Stomach smooth muscle (tissue), 2 donors: ENCODE measurements around the gene TIMP2.

ENCODE experiments used
- H3K27ac ChIP-seq: one replicate; pipeline ENCODE4 v1.7.0; 2013; ENCODE audit warnings: mild to moderate bottlenecking, low read length, inconsistent platforms
- H3K27me3 ChIP-seq, 2 donors: one replicate each; pipeline ENCODE4 v1.7.0; 2013; ENCODE audit warnings: low read length in 2 of 2; ENCODE audit not compliant: insufficient read depth in 2 of 2, control insufficient read depth in 1 of 2
- H3K36me3 ChIP-seq, 2 donors: one replicate each; pipeline ENCODE4 v1.7.0; 2013; ENCODE audit warnings: low read length in 2 of 2; ENCODE audit not compliant: control insufficient read depth in 2 of 2, insufficient read depth in 2 of 2
- H3K4me1 ChIP-seq: one replicate; pipeline ENCODE4 v1.7.0; 2013; ENCODE audit warnings: low read length; ENCODE audit not compliant: control insufficient read depth, insufficient read depth
- H3K4me3 ChIP-seq, 2 donors: one replicate each; pipeline ENCODE4 v1.7.0; 2013; ENCODE audit warnings: low read length in 2 of 2
- H3K9ac ChIP-seq, 2 donors: one replicate each; pipeline ENCODE4 v1.7.0; 2013; ENCODE audit warnings: low read length in 2 of 2, mild to moderate bottlenecking in 1 of 2
- H3K9me3 ChIP-seq, 2 donors: one replicate each; pipeline ENCODE4 v1.7.0; 2013; ENCODE audit warnings: low read length in 2 of 2; ENCODE audit not compliant: control insufficient read depth in 2 of 2
- donor health status: healthy.
- donor health status: Pancreatic carcinoma.

TIMP2 gene

DNA sequence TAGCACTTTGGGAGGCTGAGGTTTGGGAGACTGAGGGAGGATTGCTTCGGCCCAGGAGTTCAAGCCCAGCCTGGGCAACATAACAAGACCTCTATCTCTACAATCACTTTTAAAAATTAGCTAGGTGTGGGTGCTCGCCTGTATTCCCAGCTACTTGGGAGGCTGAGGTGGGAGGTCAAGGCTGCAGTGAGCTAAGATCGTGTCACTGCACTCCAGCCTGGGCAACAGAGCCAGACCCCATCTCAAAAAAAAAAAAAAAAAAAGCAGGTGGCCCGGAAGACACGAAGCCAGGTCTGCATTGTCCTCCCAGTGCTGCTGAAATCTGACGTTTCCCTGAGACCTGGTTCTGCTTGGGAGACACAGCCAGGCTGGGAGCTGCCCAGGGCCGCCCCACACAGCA, 18.8 kb upstream of the TIMP2 start:
- H3K36me3 ChIP-seq, result no peaks in the 10 kb centered on the region
- H3K4me3 ChIP-seq, result no peak overlapping the region
- H3K27me3 ChIP-seq, result no peaks in the 10 kb centered on the region
- H3K9ac ChIP-seq, result no peak overlapping the region
- no peaks in the 10 kb centered on the region for H3K9me3 ChIP-seq
- no peaks in the 10 kb centered on the region for H3K4me1 ChIP-seq
- H3K27ac ChIP-seq, result no peak overlapping the region

DNA sequence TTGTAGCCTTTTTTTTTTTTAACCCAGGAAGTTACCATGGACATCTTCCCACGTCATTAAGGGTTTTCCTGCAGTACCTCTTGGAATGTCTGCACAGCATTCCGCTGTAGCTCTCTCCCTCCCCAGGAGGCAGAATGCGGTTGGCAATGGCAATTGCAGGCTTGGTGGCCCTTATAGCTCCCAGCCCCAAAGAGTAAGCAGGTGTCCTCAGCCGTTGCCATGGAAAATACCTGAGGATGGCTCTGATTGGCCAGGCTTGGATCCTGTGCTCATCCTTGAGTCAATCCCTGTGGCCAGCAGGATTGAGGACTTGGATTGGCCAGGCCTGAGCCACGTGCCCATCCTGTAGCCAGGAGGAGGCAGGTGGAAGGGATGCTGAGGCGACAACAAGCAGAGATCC, 15.5 kb upstream of the TIMP2 start:
- Histone ChIP-seq H3K27me3 (no peaks in the 10 kb centered on the region), H3K9me3 (no peaks in the 10 kb centered on the region), H3K4me1 (peaks cover 4% of the 10 kb centered on the region), H3K36me3 (no peaks in the 10 kb centered on the region), H3K27ac (no peak overlapping the region), H3K4me3 (no peak overlapping the region), H3K9ac (no peak overlapping the region)

DNA sequence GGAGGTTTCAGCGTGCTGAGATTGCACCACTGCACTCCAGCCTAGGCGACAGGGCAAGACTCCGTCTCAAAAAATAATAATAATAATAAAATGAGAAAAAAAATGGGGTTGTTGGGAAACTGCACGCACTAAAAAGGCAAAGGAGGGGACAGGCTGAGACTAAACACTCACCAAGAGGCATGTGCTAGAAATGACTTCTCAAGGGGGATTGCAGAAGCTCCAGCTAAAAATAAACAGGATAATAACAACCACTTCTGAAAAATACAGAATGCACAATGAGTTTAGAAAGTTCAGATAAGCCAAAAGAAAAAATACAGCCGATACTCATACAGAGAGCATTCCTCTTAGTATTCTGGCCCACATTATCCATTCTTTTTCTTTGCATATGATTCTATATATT, 15.1 kb upstream of the TIMP2 start:
- no peak overlapping the region for H3K9ac ChIP-seq
- H3K9me3 ChIP-seq, result no peaks in the 10 kb centered on the region
- no peaks in the 10 kb centered on the region for H3K27me3 ChIP-seq
- no peak overlapping the region for H3K4me3 ChIP-seq
- H3K27ac ChIP-seq, result no peak overlapping the region
- no peaks in the 10 kb centered on the region for H3K36me3 ChIP-seq
- peaks cover 9% of the 10 kb centered on the region for H3K4me1 ChIP-seq

DNA sequence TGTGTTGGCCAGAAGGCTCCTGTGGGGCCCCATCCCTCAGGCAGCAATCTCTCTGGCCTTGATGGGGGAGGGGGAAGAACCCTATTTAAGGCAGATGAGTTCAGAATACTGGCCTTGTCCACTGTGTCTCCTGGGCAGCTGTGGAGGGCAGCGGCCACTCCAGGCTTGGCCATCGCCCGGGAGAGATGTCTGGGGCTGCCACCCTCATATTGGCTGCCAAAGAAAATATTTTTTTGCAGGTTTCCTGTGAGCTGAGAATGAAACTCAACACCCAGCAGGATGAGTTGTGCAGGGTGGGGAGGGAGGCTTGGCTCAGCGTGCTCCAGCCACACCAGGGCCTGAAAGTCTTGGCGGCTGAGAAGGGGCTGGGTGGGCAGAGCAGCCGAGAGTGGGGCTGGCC, 14.4 kb upstream of the TIMP2 start:
- H3K27ac ChIP-seq, result no peak overlapping the region
- H3K4me1 ChIP-seq, result peaks cover 15% of the 10 kb centered on the region
- H3K9me3 ChIP-seq, result no peaks in the 10 kb centered on the region
- H3K9ac ChIP-seq, result no peak overlapping the region
- no peaks in the 10 kb centered on the region for H3K36me3 ChIP-seq
- no peaks in the 10 kb centered on the region for H3K27me3 ChIP-seq
- H3K4me3 ChIP-seq, result no peak overlapping the region

DNA sequence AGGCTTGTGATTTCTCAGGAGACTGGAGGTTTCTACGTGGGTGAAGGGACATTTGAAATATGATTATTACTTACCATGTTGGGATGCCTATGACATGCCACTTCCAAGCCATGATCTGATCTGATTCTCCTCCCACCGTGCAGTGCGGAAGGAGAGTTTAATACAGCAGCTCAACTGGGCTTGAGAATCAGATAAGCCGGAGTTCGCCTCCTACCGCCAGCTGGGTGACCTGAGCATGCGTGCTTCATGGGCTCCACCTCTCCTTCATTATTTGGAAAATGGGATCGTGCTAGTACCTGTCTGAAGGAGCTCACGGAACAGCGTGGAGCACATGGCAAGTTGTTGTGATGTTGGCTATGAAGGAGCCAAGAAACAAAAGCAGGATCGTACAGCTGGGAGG, 12.4 kb upstream of the TIMP2 start:
- H3K36me3 ChIP-seq, result no peaks in the 10 kb centered on the region
- H3K27ac ChIP-seq, result no peak overlapping the region
- peaks cover 31% of the 10 kb centered on the region for H3K4me1 ChIP-seq
- H3K4me3 ChIP-seq, result no peak overlapping the region
- H3K9ac ChIP-seq, result no peak overlapping the region
- no peaks in the 10 kb centered on the region for H3K9me3 ChIP-seq
- H3K27me3 ChIP-seq, result no peaks in the 10 kb centered on the region

DNA sequence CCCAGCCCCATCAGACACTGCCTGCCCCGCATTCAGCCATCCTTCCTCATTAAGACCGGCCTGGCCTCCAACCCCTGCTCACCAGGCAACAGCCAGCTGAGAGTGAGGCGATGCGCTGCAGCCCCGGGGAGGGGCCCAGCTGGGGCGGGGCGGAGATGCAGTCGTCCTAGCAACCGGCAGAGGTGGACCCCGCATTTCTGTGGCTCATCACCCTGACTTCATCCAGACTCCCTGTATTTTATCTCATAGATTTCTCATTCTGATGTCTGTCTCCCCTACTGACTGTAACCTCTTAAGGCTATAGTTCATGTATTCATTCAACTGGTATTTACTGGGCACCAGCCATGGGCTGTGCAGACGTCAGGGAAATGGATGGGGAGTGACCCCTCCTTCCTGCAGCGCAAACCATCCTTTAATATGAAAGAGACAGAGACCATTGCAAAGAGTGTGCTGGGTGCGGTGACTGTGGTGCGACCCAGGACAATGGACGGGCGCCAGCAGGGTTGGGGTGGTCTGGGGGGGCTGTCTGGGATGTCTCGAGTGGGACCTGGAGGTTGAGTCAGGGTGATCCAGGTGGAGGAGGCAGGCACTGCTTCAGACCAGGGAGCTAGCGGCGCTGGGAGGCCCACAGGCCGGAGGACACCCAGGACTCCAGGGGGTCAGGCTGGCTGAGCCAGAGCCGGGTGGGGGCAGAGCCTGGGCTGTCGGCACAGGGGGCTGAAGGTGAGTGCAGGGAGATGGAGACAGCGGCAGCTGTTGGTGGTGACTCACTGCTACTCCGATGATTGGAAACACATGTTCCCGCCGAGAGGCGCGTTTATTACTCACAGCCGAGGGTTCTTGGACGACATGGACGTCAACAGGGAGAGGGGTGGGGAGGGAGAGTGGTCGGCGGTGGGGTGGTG, 10.5 kb upstream of the TIMP2 start:
- no peaks in the 10 kb centered on the region for H3K36me3 ChIP-seq
- no peak overlapping the region for H3K9ac ChIP-seq
- no peaks in the 10 kb centered on the region for H3K9me3 ChIP-seq
- H3K4me3 ChIP-seq, result no peak overlapping the region
- H3K27me3 ChIP-seq, result no peaks in the 10 kb centered on the region
- H3K4me1 ChIP-seq, result peaks cover 31% of the 10 kb centered on the region
- H3K27ac ChIP-seq, result peak overlapping the region; percentile 96

DNA sequence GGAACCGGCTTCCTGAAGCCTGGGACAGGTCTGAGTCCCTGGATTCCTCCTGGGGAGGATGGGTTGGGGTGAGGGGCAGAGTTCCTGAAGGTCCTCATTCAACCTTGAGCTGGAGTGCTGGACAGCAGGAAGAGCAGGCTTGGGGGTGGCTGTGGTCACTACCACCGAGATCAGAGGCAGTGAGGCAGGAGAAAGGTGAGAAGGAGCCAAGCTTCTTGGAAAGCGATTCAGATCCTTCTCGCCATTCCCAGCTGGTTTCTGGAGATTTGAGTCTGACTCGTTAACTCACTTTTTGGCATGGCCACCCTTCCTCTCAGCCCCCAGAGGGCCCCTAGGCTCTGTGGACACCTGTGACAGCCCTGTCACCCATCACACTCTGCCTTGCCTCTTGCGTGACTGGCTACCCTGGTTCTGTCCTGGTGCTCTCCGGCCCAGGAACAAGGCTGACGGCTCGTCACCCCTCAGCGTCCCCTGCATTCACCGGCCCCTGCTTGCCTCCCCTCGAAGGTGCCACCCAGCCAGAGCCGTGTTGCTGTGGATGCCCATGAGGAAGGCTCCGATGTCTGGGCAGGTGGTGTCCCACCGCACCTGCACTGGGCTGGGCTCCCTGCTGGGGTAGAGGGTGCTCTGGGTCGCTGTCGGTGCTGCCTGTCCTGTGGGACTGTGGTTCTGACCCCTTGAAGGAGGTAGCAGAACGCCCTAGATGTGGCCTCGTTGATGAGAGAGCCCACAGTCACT, 9.7 kb upstream of the TIMP2 start:
- peak overlapping the region; percentile 51 to 78 for H3K9ac ChIP-seq
- peak overlapping the region; percentile 18 to 66 for H3K4me3 ChIP-seq
- H3K9me3 ChIP-seq, result no peaks in the 10 kb centered on the region
- no peaks in the 10 kb centered on the region for H3K27me3 ChIP-seq
- H3K36me3 ChIP-seq, result no peaks in the 10 kb centered on the region
- peak overlapping the region; percentile 96 for H3K27ac ChIP-seq
- H3K4me1 ChIP-seq, result peaks cover 35% of the 10 kb centered on the region

DNA sequence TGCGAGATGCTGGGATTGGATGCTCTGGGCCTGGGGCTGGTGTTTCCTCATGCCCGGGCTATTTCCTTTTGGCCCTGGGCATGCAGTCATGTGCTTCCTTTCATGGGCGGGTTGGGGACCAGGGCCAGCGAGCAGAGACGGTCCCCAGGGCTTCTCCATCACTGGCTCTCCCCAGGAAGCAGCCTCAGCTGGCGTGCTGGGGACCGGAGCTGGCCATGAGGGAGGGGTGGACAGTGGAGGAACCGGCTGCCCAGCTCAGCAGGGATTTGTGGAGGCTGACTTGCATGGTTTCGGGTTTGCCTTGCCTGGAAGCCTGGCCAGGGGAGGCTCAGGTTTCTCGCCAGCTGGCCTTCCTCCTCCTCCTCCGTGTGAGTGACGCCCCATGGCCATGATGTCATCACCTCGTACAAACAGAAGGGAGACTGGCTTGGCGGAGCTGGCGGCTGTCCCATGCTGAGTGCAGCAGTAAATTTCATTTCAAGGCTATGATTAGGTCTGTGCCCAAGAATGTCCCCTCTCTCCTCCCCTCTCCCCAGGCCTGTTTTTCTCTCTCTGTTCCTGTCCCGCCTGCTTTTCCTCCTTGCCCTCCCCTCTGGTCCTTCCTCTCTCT, 8.9 kb upstream of the TIMP2 start:
- H3K9ac ChIP-seq, result peak overlapping the region; percentile 51 to 78
- no peaks in the 10 kb centered on the region for H3K9me3 ChIP-seq
- H3K27me3 ChIP-seq, result no peaks in the 10 kb centered on the region
- peaks cover 36% of the 10 kb centered on the region for H3K4me1 ChIP-seq
- peak overlapping the region; percentile 28 to 66 for H3K4me3 ChIP-seq
- H3K27ac ChIP-seq, result peak overlapping the region; percentile 96
- no peaks in the 10 kb centered on the region for H3K36me3 ChIP-seq

DNA sequence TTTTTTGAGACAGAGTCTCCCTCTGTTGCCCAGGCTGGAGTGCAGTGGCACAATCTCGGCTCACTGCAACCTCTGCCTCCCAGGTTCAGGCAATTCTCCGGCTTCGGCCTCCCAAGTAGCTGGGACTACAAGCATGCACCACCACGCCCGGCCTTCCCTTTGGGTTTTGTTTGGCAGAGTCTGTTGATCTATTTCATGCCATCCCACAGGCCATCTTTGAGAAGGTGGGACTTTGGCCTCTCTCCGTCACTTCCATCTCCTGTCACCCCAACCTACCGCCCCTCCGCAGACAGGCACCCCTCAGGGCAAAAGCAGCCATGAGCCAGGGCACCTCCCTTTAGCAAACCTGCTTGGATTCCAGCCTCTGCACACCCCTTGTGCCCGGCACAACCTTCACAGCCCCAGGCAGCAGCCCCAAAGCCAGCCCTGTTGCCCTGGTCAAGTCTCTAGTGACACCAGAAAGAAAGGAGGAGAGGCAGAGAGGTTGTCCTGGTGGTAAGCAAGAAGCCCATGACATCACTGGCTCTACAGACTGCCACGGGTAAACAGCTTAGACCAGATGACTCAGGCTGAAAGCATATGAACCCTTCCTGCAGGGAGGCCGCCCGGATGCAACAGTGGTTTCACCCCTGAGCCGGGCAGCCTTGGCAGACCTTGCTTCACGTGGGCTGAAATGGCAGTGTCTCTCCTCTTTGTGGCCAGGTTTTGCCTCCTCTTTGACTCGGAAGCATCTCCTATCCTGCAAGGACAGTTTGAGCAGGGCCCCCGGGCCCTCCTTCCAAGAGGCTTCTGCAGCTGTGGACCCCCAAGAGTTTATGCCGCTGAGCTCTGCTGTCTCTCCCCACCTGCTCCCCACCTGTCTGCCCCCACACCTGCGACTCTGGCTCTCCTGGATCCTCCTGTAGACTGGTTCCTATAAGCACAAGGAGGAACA, 8.1 kb upstream of the TIMP2 start:
- no peaks in the 10 kb centered on the region for H3K27me3 ChIP-seq
- H3K9me3 ChIP-seq, result no peaks in the 10 kb centered on the region
- peaks cover 36% of the 10 kb centered on the region for H3K4me1 ChIP-seq
- H3K9ac ChIP-seq, result peak overlapping the region in 1 of 2 donors; percentile 21
- peak overlapping the region; percentile 28 to 66 for H3K4me3 ChIP-seq
- no peaks in the 10 kb centered on the region for H3K36me3 ChIP-seq
- peak overlapping the region; percentile 96 for H3K27ac ChIP-seq
